ENCODE data around the gene ZNF652. TPM values are rescaled to one million over a fixed set of nuclear protein-coding genes. Genes with fewer than 3 reads are reported as not detected.

The ZNF652 gene
- total and polyA plus RNA-seq, 2 experiments from 2014 or later, result 36.2 to 54.5 TPM

- TF ChIP-seq ZNF331 (CRISPR knock-in tag; IDR thresholded peaks at IDR 0.05; ENCODE audit: low read depth), result no peak
- TF ChIP-seq POLR2AphosphoS5 (IDR thresholded peaks at IDR 0.05; ENCODE audit: low read depth), result no peak
- TF ChIP-seq ZNF114 (CRISPR knock-in tag; IDR thresholded peaks at IDR 0.05), result no peak
Observed at GRCh38 chr17:49381033-49381432, 19.0 kb upstream of the ZNF652 start (continued).

- Histone ChIP-seq H3K9me2 (ENCODE audit: insufficient read depth) (no peaks in the 10 kb centered on the region), H3K4me2 (no peak overlapping the region), H3K27ac (ENCODE audit: low read depth) (no peak overlapping the region), H4K20me1 (replicated peaks; ENCODE audit: insufficient read depth) (no peaks in the 10 kb centered on the region), H2AFZ (no peak overlapping the region), H3K36me3 (ENCODE audit: insufficient read depth) (no peaks in the 10 kb centered on the region), H3K4me3 (no peak overlapping the region), H3F3A (replicated peaks; ENCODE audit: low read depth) (no peaks in the 10 kb centered on the region), H3K4me1 (ENCODE audit: insufficient read depth) (peaks cover 13% of the 10 kb centered on the region; the same call in 1 of the 2 replicates), H3K27me3 (ENCODE audit: insufficient read depth) (no peaks in the 10 kb centered on the region), H3K79me2 (replicated peaks; ENCODE audit: insufficient read depth) (no peaks in the 10 kb centered on the region)
- Mint-ChIP-seq H3K4me1 (peaks cover 13% of the 10 kb centered on the region), H3K9me3 (no peaks in the 10 kb centered on the region), H3K27me3 (ENCODE audit: insufficient read depth, low read depth, poor library complexity) (peaks cover 13% of the 10 kb centered on the region), H3K36me3 (ENCODE audit: low read depth) (no peaks in the 10 kb centered on the region), H3K4me3 (no peak overlapping the region), H3K27ac (no peak overlapping the region)
- TF ChIP-seq NANOG (IDR thresholded peaks at IDR 0.05; ENCODE audit: borderline replicate concordance), result no peak
- no peak for TF ChIP-seq REST (IDR thresholded peaks at IDR 0.05; ENCODE audit: unreplicated experiment)
- TF ChIP-seq EZH2 (IDR thresholded peaks at IDR 0.05; ENCODE audit: low read depth, unreplicated experiment), result no peak
- no peak for TF ChIP-seq JUNB (IDR thresholded peaks at IDR 0.05; ENCODE audit: unreplicated experiment)
- no peak for TF ChIP-seq STAT1 (IDR thresholded peaks at IDR 0.05; ENCODE audit: unreplicated experiment)
- no peak for TF ChIP-seq ZNF462 (CRISPR knock-in tag; IDR thresholded peaks at IDR 0.05)
- TF ChIP-seq CTCF (conservative IDR thresholded peaks at IDR 0.05; ENCODE audit: low read depth in 2 of 2), result no peak
- TF ChIP-seq ZNF331 (CRISPR knock-in tag; IDR thresholded peaks at IDR 0.05; ENCODE audit: low read depth), result no peak
- TF ChIP-seq ZNF114 (CRISPR knock-in tag; IDR thresholded peaks at IDR 0.05), result no peak
- no peak for TF ChIP-seq ETS1 (IDR thresholded peaks at IDR 0.05)
- TF ChIP-seq EZH2phosphoT487 (IDR thresholded peaks at IDR 0.05; ENCODE audit: unreplicated experiment), result no peak
- no peak for TF ChIP-seq CREB1 (CRISPR knock-in tag; IDR thresholded peaks at IDR 0.05; ENCODE audit: low read depth)
- no peak for TF ChIP-seq POLR2AphosphoS5 (IDR thresholded peaks at IDR 0.05; ENCODE audit: low read depth)
- ATAC-seq (no peak), DNase-seq (ENCODE audit: low spot score) (no peak)
Observed at GRCh38 chr17:49379926-49380325, 17.9 kb upstream of the ZNF652 start.

Measured in GM23338 (cell line).